OCI-LY3 (cell line): ENCODE data around the gene TRIM32.

Source experiments
- H2AFZ ChIP-seq: fragments of 200-600, 300-600 bp; shearing (Covaris generic); 2 replicates; pipeline ENCODE4 v1.6.0; 2014; ENCODE audit warnings: antibody characterized with exemption, low read depth, low read length
- H3K27ac ChIP-seq: fragments of 200-600, 300-600 bp; sonication (generic); 2 replicates; pipeline ENCODE4 v1.5.1; 2014; ENCODE audit warnings: mild to moderate bottlenecking, low read length, moderate library complexity, mixed read lengths
- H3K27me3 ChIP-seq: fragments of 200-600, 300-600 bp; sonication (generic); 2 replicates; pipeline ENCODE4 v1.6.1; 2014; ENCODE audit warnings: low read depth, low read length, mixed read lengths
- H3K36me3 ChIP-seq: fragments of 200-600, 300-600 bp; sonication (generic); replicated peaks from 2 replicates; pipeline ENCODE3; 2014; ENCODE audit warnings: low read depth, low read length, mixed read lengths
- H3K4me1 ChIP-seq: fragments of 300-600, 200-600 bp; sonication (generic); 2 replicates; pipeline ENCODE4 v1.6.1; 2014; ENCODE audit warnings: low read length, mixed read lengths
- H3K4me2 ChIP-seq: fragments of 200-600, 300-600 bp; sonication (generic); 2 replicates; pipeline ENCODE4 v1.6.1; 2014; ENCODE audit warnings: low read length, mixed read lengths
- H3K4me3 ChIP-seq: fragments of 300-600, 200-600 bp; sonication (generic); 2 replicates; pipeline ENCODE4 v1.5.1; 2014; ENCODE audit warnings: antibody characterized with exemption, mild to moderate bottlenecking, low read length, moderate library complexity
- H3K79me2 ChIP-seq: fragments of 300-600, 200-600 bp; shearing (Covaris generic); 2 replicates; pipeline ENCODE4 v1.6.1; 2014; ENCODE audit warnings: mild to moderate bottlenecking, low read length, mixed read lengths
- H3K9ac ChIP-seq: fragments of 300-600, 200-600 bp; shearing (Covaris generic); 2 replicates; pipeline ENCODE4 v1.6.0; 2014; ENCODE audit warnings: mild to moderate bottlenecking, low read length, moderate library complexity
- H3K9me3 ChIP-seq: fragments of 200-600, 300-600 bp; shearing (Covaris generic); 2 replicates; pipeline ENCODE4 v1.6.1; 2014; ENCODE audit warnings: low read length, mixed read lengths; ENCODE audit not compliant: insufficient read depth
- H4K20me1 ChIP-seq: fragments of 200-600, 300-600 bp; sonication (generic); 2 replicates; pipeline ENCODE4 v1.6.1; 2016; ENCODE audit warnings: low read length, mixed read lengths; ENCODE audit not compliant: insufficient read depth
- CTCF ChIP-seq: fragments of 200-600, 300-600 bp; sonication (generic); IDR thresholded peaks from 2 replicates; pipeline ENCODE4 v1.5.1; 2014; ENCODE audit warnings: antibody characterized with exemption, low read length, low read depth
- EZH2phosphoT487 ChIP-seq: fragments of 200-600 bp; shearing (Covaris generic); IDR thresholded peaks from 2 replicates; pipeline ENCODE4 v1.6.1; 2018; ENCODE audit warnings: antibody characterized with exemption, mixed run types, low read depth

Gene TRIM32

GRCh38 chr9:116654059-116654355 lies 33.1 kb upstream of the TRIM32 start:
- Histone ChIP-seq H3K9me3 (no peaks in the 10 kb centered on the region), H3K36me3 (no peaks in the 10 kb centered on the region), H3K79me2 (no peaks in the 10 kb centered on the region), H2AFZ (no peak overlapping the region), H3K4me2 (no peak overlapping the region), H3K27me3 (no peaks in the 10 kb centered on the region), H3K9ac (no peak overlapping the region), H3K4me1 (no peaks in the 10 kb centered on the region), H4K20me1 (no peaks in the 10 kb centered on the region), H3K4me3 (no peak overlapping the region), H3K27ac (no peak overlapping the region)
- TF ChIP-seq CTCF (no peak), EZH2phosphoT487 (no peak)

GRCh38 chr9:116656501-116656971 lies 30.6 kb upstream of the TRIM32 start:
- Histone ChIP-seq H3K27me3 (no peaks in the 10 kb centered on the region), H3K4me1 (no peaks in the 10 kb centered on the region), H3K4me2 (no peak overlapping the region), H3K79me2 (no peaks in the 10 kb centered on the region), H3K27ac (no peak overlapping the region), H2AFZ (no peak overlapping the region), H3K36me3 (no peaks in the 10 kb centered on the region), H3K9me3 (no peaks in the 10 kb centered on the region), H4K20me1 (peaks cover 3% of the 10 kb centered on the region; the same call in 1 of the 2 replicates), H3K4me3 (no peak overlapping the region), H3K9ac (no peak overlapping the region)
- no peak for TF ChIP-seq EZH2phosphoT487

- Histone ChIP-seq H3K27me3 (no peaks in the 10 kb centered on the region), H3K4me1 (no peaks in the 10 kb centered on the region), H3K4me2 (no peak overlapping the region), H3K27ac (no peak overlapping the region), H3K4me3 (no peak overlapping the region), H2AFZ (no peak overlapping the region), H3K36me3 (no peaks in the 10 kb centered on the region), H3K9me3 (no peaks in the 10 kb centered on the region), H3K79me2 (no peaks in the 10 kb centered on the region), H3K9ac (no peak overlapping the region), H4K20me1 (peaks cover 3% of the 10 kb centered on the region; the same call in 1 of the 2 replicates)
- TF ChIP-seq CTCF, result no peak
- no peak for TF ChIP-seq EZH2phosphoT487
These were observed 30.1 kb upstream of the TRIM32 start for GRCh38 chr9:116656977-116657376.

GRCh38 chr9:116658265-116658664 lies 28.8 kb upstream of the TRIM32 start:
- H4K20me1 ChIP-seq, result peaks cover 3% of the 10 kb centered on the region; the same call in 1 of the 2 replicates
- H3K4me1 ChIP-seq, result no peaks in the 10 kb centered on the region
- no peaks in the 10 kb centered on the region for H3K9me3 ChIP-seq

More at GRCh38 chr9:116658265-116658664, 28.8 kb upstream of the TRIM32 start:
- H3K4me3 ChIP-seq, result no peak overlapping the region
- H3K27me3 ChIP-seq, result no peaks in the 10 kb centered on the region
- no peak overlapping the region for H3K4me2 ChIP-seq
- no peaks in the 10 kb centered on the region for H3K79me2 ChIP-seq
- no peak overlapping the region for H3K9ac ChIP-seq
- TF ChIP-seq CTCF (no peak), EZH2phosphoT487 (no peak)
- no peak overlapping the region for H2AFZ ChIP-seq
- H3K36me3 ChIP-seq, result no peaks in the 10 kb centered on the region
- no peak overlapping the region for H3K27ac ChIP-seq
